LNCaP clone FGC (cell line): ENCODE measurements around the gene PHLPP1.

Source experiments
- DNase-seq: peaks from one replicate; pipeline ENCODE4 v3.0.0-alpha.2; 2011; ENCODE audit warnings: low read depth
- H3K4me3 ChIP-seq: 2 replicates; pipeline ENCODE4 v1.5.1; 2011; ENCODE audit warnings: mild to moderate bottlenecking, low read depth, low read length, control low read depth
- CTCF ChIP-seq: IDR thresholded peaks from 2 replicates; pipeline ENCODE4 v1.5.1; 2012; ENCODE audit warnings: mild to moderate bottlenecking; ENCODE audit not compliant: control insufficient read depth, insufficient read depth; ENCODE audit errors: extremely low read depth

The PHLPP1 gene

DNA sequence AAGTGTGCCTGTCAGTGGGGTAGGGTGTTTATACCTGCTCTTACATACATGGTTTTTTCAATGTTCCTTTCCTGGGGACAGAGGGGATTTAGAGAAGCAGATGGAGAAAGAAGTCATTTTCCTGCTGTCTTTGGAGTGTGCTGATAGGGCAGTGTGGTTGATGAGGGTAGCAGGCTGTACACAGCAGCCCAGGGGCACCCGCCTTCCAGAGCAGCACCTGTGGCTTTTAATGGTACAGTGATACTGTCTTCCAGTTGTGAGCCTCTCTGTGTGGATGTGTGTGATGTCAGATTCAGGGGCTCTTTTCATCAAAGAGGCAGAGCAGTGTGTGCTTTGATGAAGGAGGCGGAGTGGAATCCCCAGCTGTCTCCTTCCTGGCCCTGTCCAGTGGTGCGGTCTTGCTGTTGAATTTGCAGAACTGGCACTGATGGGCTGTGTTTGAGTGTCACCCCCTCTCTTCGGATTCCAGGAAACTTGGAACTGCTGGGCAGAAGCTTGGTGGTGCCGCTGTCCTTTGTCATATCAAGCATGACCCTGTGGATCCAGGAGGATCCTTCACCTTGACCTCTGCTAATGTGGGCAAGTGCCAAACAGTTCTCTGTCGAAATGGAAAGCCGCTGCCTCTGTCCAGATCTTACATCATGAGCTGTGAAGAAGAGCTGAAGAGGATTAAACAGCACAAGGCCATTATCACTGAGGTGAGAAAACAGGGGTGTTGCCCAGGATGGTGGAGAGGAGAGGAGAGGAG lies 259.8 kb downstream of the PHLPP1 start:
- no peak overlapping the region for H3K4me3 ChIP-seq
- no peak for TF ChIP-seq CTCF
- no peak for DNase-seq

- H3K4me3 ChIP-seq: no peak overlapping the region
- no peak for DNase-seq
- no peak for TF ChIP-seq CTCF
Observed at GRCh38 chr18:62975785-62976184, 260.4 kb downstream of the PHLPP1 start.

- no peak for TF ChIP-seq CTCF
- no peak overlapping the region for H3K4me3 ChIP-seq
- no peak for DNase-seq
Observed at GRCh38 chr18:62976227-62976626, 260.9 kb downstream of the PHLPP1 start.

- TF ChIP-seq CTCF: no peak
- H3K4me3 ChIP-seq: no peak overlapping the region
- DNase-seq: no peak
Observed at GRCh38 chr18:62977512-62977911, 262.2 kb downstream of the PHLPP1 start.

GRCh38 chr18:62978251-62979049 lies 263.1 kb downstream of the PHLPP1 start:
- no peak for DNase-seq
- no peak overlapping the region for H3K4me3 ChIP-seq
- TF ChIP-seq CTCF: no peak

GRCh38 chr18:62979176-62979575 lies 263.8 kb downstream of the PHLPP1 start:
- TF ChIP-seq CTCF: no peak
- H3K4me3 ChIP-seq: no peak overlapping the region
- DNase-seq: no peak

DNA sequence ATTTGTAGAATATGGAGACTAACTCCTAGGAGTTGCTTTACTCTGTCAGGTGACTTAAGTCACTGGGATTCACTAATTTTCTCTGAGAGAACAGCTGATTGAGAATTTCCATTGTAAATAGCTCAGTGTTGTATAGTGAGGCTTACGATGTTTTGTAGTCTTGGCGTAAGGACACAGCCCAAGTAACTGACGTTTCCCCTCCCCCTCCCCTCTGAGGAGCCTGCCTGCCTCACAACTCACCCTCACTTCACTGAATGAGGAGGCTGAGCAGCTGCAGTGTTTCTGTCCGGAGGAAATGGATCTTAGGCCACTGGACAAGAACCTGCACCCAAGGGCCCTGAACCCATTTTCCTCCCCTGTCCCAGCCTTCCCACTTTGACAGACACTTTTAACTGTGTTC lies 264.6 kb downstream of the PHLPP1 start:
- H3K4me3 ChIP-seq: no peak overlapping the region
- TF ChIP-seq CTCF: no peak
- DNase-seq: no peak
